ENCODE data around the gene LMCD1. TPM values are rescaled to one million over a fixed set of nuclear protein-coding genes. Genes with fewer than 3 reads are reported as not detected.

The LMCD1 gene
- total and polyA plus RNA-seq, 4 experiments from 2014 or later: 0.53 to 2.2 (median 1.3) TPM

DNA sequence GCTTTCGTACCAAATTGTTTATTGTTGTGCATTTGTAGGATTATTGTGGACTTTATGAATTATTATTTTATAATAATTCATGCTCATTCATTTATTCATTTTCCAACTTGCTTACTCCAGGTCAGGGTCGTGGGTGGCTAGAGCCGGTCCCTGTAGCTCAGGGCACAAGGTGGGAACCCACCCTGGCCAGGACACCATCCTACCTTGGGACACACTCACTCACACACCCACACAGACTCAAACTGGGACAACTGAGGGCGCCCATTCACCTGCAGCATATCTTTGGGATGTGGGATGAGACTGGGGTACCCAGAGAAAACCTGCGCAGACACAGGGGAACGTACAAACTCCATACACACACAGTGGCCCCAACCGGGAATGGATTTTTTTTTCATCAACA, 102.4 kb downstream of the LMCD1 start:
- H3K9me3 ChIP-seq (ENCODE audit: control insufficient read depth in 1 of 2, low read length in 2 of 2): no peaks in the 10 kb centered on the region
- H3K27me3 Mint-ChIP-seq: peaks cover 0 to 4% of the 10 kb centered on the region in 2 donors
- no peaks in the 10 kb centered on the region for H3K36me3 Mint-ChIP-seq
- H3K36me3 ChIP-seq (ENCODE audit: insufficient read depth, low read length): no peaks in the 10 kb centered on the region
- H3K9me3 Mint-ChIP-seq: peaks cover 0 to 4% (median 0%) of the 10 kb centered on the region in 8 donors
- POLR2A ChIA-PET (ENCODE audit: partially characterized antibody): no interaction called here
- H3K4me1 Mint-ChIP-seq: peaks cover 0 to 2% (median 0%) of the 10 kb centered on the region in 4 donors
- intact Hi-C loops (cut with micrococcal nuclease): no loop called here
- CTCF ChIA-PET (ENCODE audit: partially characterized antibody): no interaction called here
- H3K4me3 Mint-ChIP-seq: no peak overlapping the region
- no peak overlapping the region for H3K4me3 ChIP-seq (ENCODE audit: low read length in 2 of 2)
- H3K27me3 ChIP-seq (ENCODE audit: insufficient read depth, low read length): no peaks in the 10 kb centered on the region
- no peak overlapping the region for H3K27ac Mint-ChIP-seq
- no peak overlapping the region for H3K27ac ChIP-seq (ENCODE audit: low read depth, low read length)
- H3K4me1 ChIP-seq (ENCODE audit: insufficient read depth, low read length): no peaks in the 10 kb centered on the region
- no peak for DNase-seq

DNA sequence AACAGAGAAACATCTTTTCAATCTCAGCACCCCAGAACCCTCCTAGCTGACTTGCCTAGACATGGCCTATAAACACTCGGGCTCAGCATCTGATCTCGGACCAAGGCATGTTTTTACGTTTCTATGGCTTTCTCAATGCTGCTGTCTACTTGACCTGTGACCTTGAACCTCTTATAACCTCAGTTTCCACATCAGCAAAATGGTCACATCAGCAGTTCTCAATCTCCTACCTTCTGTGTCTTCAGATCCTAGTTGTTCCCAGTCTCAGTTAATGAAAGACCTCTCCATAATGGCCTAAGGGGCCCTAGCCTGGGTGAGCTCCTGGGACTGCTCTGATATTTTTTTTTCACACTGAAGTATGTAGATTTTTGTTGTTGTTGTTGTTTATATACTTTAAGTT, 103.4 kb downstream of the LMCD1 start:
- H3K36me3 ChIP-seq (ENCODE audit: insufficient read depth, low read length): no peaks in the 10 kb centered on the region
- ChIA-PET CTCF (ENCODE audit: partially characterized antibody) (no interaction called here), POLR2A (ENCODE audit: partially characterized antibody) (no interaction called here)
- no peaks in the 10 kb centered on the region for H3K36me3 Mint-ChIP-seq
- H3K9me3 ChIP-seq (ENCODE audit: control insufficient read depth in 1 of 2, low read length in 2 of 2): no peaks in the 10 kb centered on the region
- H3K4me1 ChIP-seq (ENCODE audit: insufficient read depth, low read length): no peaks in the 10 kb centered on the region
- peaks cover 0 to 4% of the 10 kb centered on the region in 2 donors for H3K27me3 Mint-ChIP-seq
- no peak overlapping the region for H3K4me3 ChIP-seq (ENCODE audit: low read length in 2 of 2)
- peaks cover 0 to 4% (median 0%) of the 10 kb centered on the region in 8 donors for H3K9me3 Mint-ChIP-seq
- H3K27ac ChIP-seq (ENCODE audit: low read depth, low read length): no peak overlapping the region
- intact Hi-C loops (cut with micrococcal nuclease): no loop called here
- H3K27me3 ChIP-seq (ENCODE audit: insufficient read depth, low read length): no peaks in the 10 kb centered on the region
- H3K4me1 Mint-ChIP-seq: peaks cover 0 to 2% (median 0%) of the 10 kb centered on the region in 4 donors
- no peak overlapping the region for H3K4me3 Mint-ChIP-seq
- DNase-seq: no peak
- H3K27ac Mint-ChIP-seq: no peak overlapping the region

DNA sequence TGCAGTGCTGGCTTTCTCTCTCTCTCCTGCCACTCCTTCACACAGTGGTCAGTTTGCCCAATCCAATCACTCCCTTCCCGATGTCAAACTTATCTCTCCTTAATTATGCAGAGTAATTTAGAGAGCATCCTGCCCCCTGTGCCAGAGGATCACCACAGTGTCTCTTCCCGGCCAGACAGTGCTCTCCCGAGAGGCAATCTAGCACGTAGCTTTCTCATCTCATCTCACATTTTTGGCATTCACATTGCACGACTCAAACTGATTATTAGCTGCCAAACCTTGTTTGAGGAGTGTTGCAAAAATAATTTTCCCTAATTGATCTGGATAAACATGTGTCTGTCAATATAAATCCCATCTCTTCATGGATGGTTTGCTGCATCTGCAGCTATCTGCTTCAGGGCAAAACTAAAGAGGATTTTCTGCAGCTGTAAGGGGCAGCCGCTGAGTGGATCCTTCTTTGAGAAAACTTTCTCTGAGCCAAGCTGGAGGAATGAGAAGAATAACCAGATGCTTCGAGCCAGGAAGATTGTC, 105.1 kb downstream of the LMCD1 start:
- CTCF ChIA-PET (ENCODE audit: partially characterized antibody): no interaction called here

DNA sequence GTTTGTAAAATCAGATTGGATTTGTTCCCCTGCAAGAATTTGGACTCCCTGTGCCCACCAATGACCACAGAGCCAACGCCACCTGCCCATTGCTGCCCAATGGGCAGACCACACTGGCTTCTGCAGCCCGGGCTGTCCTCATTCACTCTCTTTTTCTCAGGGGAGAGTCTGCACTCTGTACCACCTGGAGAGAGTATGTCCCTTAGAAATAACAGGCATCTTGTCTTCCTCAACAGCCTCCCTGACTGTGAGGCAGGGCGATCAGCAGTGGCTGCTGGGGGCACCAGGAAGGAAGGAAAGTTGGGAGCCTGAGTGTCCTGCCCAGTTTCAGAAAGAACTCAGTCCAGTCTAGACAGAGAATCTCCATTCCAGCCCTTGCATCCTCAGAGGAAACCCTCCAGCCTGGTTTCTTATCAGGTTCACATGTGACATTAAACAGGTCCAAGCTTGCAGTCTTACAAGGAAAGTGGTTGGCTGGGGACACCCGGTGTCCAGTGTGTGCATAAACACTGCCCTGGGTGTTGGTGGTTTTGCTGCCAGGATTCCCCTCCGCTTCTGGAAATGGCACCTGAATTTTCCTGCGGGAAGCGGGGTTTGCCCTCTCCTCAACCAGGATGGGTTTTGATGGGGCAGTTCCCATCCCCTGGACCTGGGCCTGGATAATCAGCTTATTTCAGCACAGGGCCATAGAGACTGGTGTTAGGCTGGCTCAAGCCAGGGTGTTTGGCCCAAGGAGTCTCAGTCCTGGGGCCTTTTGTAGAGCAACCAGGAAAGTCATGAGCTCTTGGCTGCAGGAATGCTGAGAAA, 105.8 kb downstream of the LMCD1 start:
- H3K4me1 Mint-ChIP-seq: peaks cover 0 to 2% (median 0%) of the 10 kb centered on the region in 4 donors
- no peak overlapping the region for H3K4me3 ChIP-seq (ENCODE audit: low read length in 2 of 2)
- no peak overlapping the region for H3K27ac Mint-ChIP-seq
- H3K27me3 Mint-ChIP-seq: peaks cover 0 to 4% of the 10 kb centered on the region in 2 donors
- no peak overlapping the region for H3K4me3 Mint-ChIP-seq
- H3K27me3 ChIP-seq (ENCODE audit: insufficient read depth, low read length): no peaks in the 10 kb centered on the region
- ChIA-PET POLR2A (ENCODE audit: partially characterized antibody) (no interaction called here), CTCF (ENCODE audit: partially characterized antibody) (no interaction called here)
- no peaks in the 10 kb centered on the region for H3K36me3 ChIP-seq (ENCODE audit: insufficient read depth, low read length)
- no peaks in the 10 kb centered on the region for H3K4me1 ChIP-seq (ENCODE audit: insufficient read depth, low read length)
- DNase-seq: no peak
- H3K9me3 ChIP-seq (ENCODE audit: control insufficient read depth in 1 of 2, low read length in 2 of 2): no peaks in the 10 kb centered on the region
- H3K36me3 Mint-ChIP-seq: no peaks in the 10 kb centered on the region
- peaks cover 0 to 2% (median 0%) of the 10 kb centered on the region in 8 donors for H3K9me3 Mint-ChIP-seq
- intact Hi-C loops (cut with micrococcal nuclease): no loop called here
- no peak overlapping the region for H3K27ac ChIP-seq (ENCODE audit: low read depth, low read length)

More for the DNA sequence above, 105.1 kb downstream of the LMCD1 start:
- H3K4me3 Mint-ChIP-seq: no peak overlapping the region
- Histone ChIP-seq H3K27ac (ENCODE audit: low read depth, low read length) (no peak overlapping the region), H3K4me3 (ENCODE audit: low read length in 2 of 2) (no peak overlapping the region), H3K9me3 (ENCODE audit: control insufficient read depth in 1 of 2, low read length in 2 of 2) (no peaks in the 10 kb centered on the region), H3K36me3 (ENCODE audit: insufficient read depth, low read length) (no peaks in the 10 kb centered on the region), H3K4me1 (ENCODE audit: insufficient read depth, low read length) (no peaks in the 10 kb centered on the region), H3K27me3 (ENCODE audit: insufficient read depth, low read length) (no peaks in the 10 kb centered on the region)
- no peaks in the 10 kb centered on the region for H3K36me3 Mint-ChIP-seq
- POLR2A ChIA-PET (ENCODE audit: partially characterized antibody): no interaction called here
- intact Hi-C loops (cut with micrococcal nuclease): no loop called here
- H3K4me1 Mint-ChIP-seq: peaks cover 0 to 2% (median 0%) of the 10 kb centered on the region in 4 donors
- no peak for DNase-seq
- no peak overlapping the region for H3K27ac Mint-ChIP-seq
- peaks cover 0 to 2% (median 0%) of the 10 kb centered on the region in 8 donors for H3K9me3 Mint-ChIP-seq
- peaks cover 0 to 4% of the 10 kb centered on the region in 2 donors for H3K27me3 Mint-ChIP-seq

DNA sequence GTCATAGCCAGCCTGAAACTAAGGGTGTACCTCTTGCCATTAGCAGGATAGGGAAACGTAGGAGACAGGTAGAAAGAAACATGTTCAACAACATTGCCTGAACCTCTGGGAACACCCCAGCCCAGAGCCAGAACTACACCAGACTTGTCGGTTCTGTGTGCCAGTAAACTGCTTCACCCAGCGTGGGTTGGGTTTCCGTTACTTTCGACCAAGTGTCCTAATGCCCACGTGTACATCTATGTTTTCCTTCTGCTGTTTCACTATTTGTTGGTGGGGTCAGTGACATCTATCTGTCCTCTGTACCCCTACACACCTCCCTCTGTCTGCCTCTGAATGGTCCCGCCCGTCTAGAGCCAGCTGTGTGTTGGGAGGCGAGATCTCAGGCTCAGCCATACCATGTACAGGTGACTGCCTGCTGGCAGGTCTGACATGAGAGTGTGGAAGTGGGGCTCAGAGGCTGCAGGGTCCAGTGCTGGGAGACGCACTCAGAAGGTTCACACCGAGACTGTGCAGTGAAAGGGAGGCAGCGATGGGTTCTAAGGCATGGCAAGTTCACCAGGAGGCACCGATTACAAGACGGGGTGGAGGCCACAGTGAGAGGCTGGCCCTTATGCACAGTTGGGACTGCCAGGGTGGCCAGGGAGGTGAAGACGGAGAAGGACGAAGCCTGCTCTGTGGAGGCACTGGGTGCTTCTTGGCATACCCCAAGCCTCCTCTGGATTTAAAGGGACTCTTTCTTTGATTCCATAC, 106.6 kb downstream of the LMCD1 start:
- Mint-ChIP-seq H3K27ac (no peak overlapping the region), H3K36me3 (no peaks in the 10 kb centered on the region), H3K4me1 (peaks cover 0 to 2% (median 0%) of the 10 kb centered on the region in 4 donors), H3K27me3 (peaks cover 0 to 4% of the 10 kb centered on the region in 2 donors), H3K4me3 (no peak overlapping the region), H3K9me3 (peaks cover 0 to 2% (median 0%) of the 10 kb centered on the region in 8 donors)
- Histone ChIP-seq H3K27ac (ENCODE audit: low read depth, low read length) (no peak overlapping the region), H3K9me3 (ENCODE audit: control insufficient read depth in 1 of 2, low read length in 2 of 2) (no peaks in the 10 kb centered on the region), H3K27me3 (ENCODE audit: insufficient read depth, low read length) (no peaks in the 10 kb centered on the region), H3K4me1 (ENCODE audit: insufficient read depth, low read length) (no peaks in the 10 kb centered on the region), H3K36me3 (ENCODE audit: insufficient read depth, low read length) (no peaks in the 10 kb centered on the region), H3K4me3 (ENCODE audit: low read length in 2 of 2) (no peak overlapping the region)
- POLR2A ChIA-PET (ENCODE audit: partially characterized antibody): no interaction called here
- DNase-seq: no peak
- intact Hi-C loops (cut with micrococcal nuclease): no loop called here
- CTCF ChIA-PET (ENCODE audit: partially characterized antibody): interaction anchor here (1.1 kb wide), 1 partner anchor 17 kb away, joined by 4 read pairs; no protein-coding TSS in a partner anchor

DNA sequence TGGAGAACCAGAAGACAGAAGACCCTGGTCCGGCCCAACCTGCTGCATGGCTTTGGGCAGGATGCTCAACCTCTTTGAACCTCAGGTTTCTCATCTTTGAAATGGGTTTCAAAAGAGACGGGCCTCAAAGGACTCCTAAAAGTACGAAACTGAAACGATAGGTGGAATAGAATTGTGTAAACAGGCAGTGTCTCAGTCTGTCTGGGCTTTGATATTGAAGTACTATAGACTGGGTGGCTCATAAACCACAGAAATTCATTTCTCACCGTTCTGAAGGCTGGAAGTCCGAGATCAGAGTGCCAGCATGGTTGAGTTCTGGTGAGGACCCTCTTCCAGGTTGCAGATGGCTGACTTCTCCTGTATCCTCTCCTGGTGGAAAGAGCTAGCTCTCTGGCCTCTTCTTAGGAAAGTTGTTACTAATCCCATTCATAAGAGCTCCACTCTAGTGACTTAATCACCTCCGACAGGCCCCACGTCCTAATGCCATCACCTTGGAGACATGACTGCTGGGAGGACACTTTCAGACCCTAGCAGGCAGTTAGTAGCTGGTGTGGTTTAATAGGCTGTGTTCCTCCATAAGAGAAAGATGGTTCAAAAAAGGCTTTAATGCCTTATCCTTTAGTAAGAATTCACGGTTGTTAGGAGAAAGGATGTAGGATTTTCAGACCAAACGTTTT, 107.3 kb downstream of the LMCD1 start:
- H3K27me3 ChIP-seq (ENCODE audit: insufficient read depth, low read length): no peaks in the 10 kb centered on the region
- H3K9me3 Mint-ChIP-seq: peaks cover 0 to 2% (median 0%) of the 10 kb centered on the region in 8 donors
- POLR2A ChIA-PET (ENCODE audit: partially characterized antibody): no interaction called here
- no peak overlapping the region for H3K27ac ChIP-seq (ENCODE audit: low read depth, low read length)
- H3K27me3 Mint-ChIP-seq: no peaks in the 10 kb centered on the region
- no peak overlapping the region for H3K4me3 Mint-ChIP-seq
- no peak for DNase-seq
- no peaks in the 10 kb centered on the region for H3K4me1 ChIP-seq (ENCODE audit: insufficient read depth, low read length)
- CTCF ChIA-PET (ENCODE audit: partially characterized antibody): interaction anchor here (1.1 kb wide), 1 partner anchor 16 kb away, joined by 4 read pairs; no protein-coding TSS in a partner anchor
- no peaks in the 10 kb centered on the region for H3K9me3 ChIP-seq (ENCODE audit: control insufficient read depth in 1 of 2, low read length in 2 of 2)
- H3K27ac Mint-ChIP-seq: no peak overlapping the region
- intact Hi-C loops (cut with micrococcal nuclease): no loop called here
- H3K36me3 ChIP-seq (ENCODE audit: insufficient read depth, low read length): no peaks in the 10 kb centered on the region
- no peaks in the 10 kb centered on the region for H3K36me3 Mint-ChIP-seq
- H3K4me3 ChIP-seq (ENCODE audit: low read length in 2 of 2): no peak overlapping the region
- peaks cover 0 to 2% (median 0%) of the 10 kb centered on the region in 4 donors for H3K4me1 Mint-ChIP-seq

DNA sequence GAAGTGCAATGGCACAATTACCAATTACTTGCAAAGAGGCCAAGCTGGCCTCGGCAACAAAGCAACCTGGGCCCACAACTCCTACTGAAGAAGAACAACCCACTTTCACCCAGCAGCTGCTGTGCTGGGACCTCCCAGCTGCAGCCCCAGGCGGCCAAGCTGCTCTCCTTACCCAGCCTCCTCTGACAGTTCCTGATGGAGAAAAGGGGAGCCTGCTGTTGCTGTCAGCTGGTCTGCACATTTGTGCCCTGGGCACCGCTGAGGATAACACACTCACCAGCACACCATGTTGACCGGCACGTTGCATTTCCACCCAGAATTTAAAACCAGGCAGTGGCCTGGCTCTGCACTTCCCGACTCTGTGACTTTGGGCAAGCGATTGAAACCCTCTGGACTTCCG, 109.3 kb downstream of the LMCD1 start:
- no peak overlapping the region for H3K27ac ChIP-seq (ENCODE audit: low read depth, low read length)
- Mint-ChIP-seq H3K4me1 (peaks cover 0 to 2% (median 0%) of the 10 kb centered on the region in 4 donors), H3K4me3 (no peak overlapping the region), H3K27me3 (no peaks in the 10 kb centered on the region), H3K36me3 (no peaks in the 10 kb centered on the region), H3K9me3 (peaks cover 0 to 5% (median 0%) of the 10 kb centered on the region in 8 donors), H3K27ac (no peak overlapping the region)
- no peaks in the 10 kb centered on the region for H3K4me1 ChIP-seq (ENCODE audit: insufficient read depth, low read length)
- no peaks in the 10 kb centered on the region for H3K9me3 ChIP-seq (ENCODE audit: control insufficient read depth in 1 of 2, low read length in 2 of 2)
- CTCF ChIA-PET (ENCODE audit: partially characterized antibody): no interaction called here
- intact Hi-C loops (cut with micrococcal nuclease): no loop called here
- POLR2A ChIA-PET (ENCODE audit: partially characterized antibody): no interaction called here
- H3K36me3 ChIP-seq (ENCODE audit: insufficient read depth, low read length): no peaks in the 10 kb centered on the region
- H3K27me3 ChIP-seq (ENCODE audit: insufficient read depth, low read length): no peaks in the 10 kb centered on the region
- H3K4me3 ChIP-seq (ENCODE audit: low read length in 2 of 2): no peak overlapping the region
- DNase-seq: no peak

Measured in CD4-positive, alpha-beta memory T cell (primary cell).